Raji (cell line): ENCODE data around the gene HOOK2.

ENCODE experiments used
- POLR2A ChIP-seq: IDR thresholded peaks from 2 replicates; pipeline ENCODE4 v1.6.1; 2011; ENCODE audit warnings: low read depth, low read length, control low read depth; ENCODE audit not compliant: insufficient read depth

Gene HOOK2

DNA sequence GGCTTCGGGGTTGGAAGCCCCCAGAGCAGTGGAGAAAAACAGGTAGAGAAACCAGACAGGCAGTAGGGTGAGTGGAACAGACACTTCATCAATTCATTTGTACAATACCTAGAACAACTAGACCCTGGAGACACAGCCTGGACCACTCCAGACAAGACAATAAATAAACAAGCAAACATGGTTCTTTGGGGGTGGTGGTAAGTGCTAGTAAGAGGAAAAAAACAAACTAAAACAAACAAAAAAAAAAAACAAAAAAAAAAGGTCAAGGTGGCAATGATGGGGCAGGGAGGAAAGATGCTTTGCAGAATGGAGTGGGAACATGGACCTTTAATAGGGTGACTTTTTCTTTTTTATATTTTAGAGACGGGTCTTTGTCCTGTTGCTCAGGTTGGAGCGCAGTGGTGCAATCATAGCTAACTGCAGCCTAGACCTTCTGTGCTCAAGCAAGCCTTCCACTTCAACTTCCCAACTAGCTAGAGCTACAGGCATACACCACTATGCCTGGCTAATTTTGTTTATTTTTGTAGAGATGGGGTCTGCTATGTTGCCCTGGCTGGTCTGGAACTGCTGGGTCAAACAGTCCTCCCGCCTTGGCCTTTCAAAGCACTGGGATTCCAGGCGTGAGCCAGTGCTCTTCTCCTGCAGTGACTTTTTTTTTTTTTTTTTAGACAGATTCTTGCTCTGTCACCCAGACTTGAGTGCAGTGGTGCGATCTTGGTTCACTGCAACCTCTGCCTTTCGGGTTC lies 19.0 kb upstream of the HOOK2 start:
- TF ChIP-seq POLR2A: no peak

DNA sequence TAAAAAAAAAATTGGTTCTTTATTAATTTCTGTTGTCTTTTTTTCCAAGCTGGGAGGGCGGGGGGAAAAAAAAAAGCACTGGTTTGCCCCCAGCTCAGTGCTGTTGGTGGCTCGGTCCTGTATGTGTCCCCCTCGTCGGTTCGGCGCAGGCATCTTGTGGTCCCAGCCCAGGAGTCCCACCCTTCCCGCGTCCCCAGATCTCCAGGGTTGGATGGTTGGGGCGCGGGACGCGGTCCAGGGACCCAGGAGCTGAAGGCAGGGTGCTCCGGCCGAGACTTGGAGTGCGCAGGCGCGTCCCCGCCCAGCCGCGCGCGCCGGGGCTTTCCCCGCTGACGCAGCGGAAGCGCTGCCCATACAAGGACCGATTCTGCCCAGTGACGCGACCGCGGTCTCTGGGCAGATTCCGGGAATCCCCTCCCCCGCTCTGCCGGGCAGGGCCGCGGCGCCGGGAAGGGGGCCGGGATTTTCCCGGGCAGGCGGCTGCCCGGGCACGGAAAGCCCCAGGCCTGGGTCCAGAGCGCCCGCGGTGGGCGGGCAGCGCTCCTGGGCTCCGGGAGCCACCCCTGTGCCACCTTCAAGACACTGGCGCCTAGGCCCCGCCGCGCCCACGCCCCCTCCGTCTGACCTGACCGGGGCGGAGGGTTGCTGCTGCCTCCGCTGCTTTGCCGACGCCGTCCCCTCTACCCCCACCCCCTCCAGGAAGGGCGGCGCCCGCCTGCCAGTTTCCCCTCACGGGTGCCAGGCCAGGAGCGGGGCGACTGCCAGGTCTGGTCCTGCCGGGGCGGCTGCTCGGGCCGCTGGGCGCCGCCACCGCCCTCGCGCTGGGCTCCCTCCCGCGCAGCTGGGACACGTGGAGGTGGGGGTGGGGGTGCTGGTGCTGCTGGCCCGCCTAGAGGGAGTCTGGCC lies 18.2 kb upstream of the HOOK2 start:
- TF ChIP-seq POLR2A: peak; percentile 71

DNA sequence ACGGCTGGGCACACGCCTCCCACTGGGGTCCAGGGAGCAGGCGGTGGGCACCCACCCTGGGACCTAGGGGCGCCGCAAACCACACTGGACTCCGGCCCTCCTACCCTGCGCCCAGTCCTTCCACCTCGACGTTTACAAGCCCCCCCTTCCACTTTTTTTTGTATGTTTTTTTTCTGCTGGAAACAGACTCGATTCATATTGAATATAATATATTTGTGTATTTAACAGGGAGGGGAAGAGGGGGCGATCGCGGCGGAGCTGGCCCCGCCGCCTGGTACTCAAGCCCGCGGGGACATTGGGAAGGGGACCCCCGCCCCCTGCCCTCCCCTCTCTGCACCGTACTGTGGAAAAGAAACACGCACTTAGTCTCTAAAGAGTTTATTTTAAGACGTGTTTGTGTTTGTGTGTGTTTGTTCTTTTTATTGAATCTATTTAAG lies 17.5 kb upstream of the HOOK2 start:
- TF ChIP-seq POLR2A: no peak

DNA sequence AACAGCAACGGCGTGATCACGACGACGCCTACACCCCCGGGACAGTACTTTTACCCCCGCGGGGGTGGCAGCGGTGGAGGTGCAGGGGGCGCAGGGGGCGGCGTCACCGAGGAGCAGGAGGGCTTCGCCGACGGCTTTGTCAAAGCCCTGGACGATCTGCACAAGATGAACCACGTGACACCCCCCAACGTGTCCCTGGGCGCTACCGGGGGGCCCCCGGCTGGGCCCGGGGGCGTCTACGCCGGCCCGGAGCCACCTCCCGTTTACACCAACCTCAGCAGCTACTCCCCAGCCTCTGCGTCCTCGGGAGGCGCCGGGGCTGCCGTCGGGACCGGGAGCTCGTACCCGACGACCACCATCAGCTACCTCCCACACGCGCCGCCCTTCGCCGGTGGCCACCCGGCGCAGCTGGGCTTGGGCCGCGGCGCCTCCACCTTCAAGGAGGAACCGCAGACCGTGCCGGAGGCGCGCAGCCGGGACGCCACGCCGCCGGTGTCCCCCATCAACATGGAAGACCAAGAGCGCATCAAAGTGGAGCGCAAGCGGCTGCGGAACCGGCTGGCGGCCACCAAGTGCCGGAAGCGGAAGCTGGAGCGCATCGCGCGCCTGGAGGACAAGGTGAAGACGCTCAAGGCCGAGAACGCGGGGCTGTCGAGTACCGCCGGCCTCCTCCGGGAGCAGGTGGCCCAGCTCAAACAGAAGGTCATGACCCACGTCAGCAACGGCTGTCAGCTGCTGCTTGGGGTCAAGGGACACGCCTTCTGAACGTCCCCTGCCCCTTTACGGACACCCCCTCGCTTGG lies 16.9 kb upstream of the HOOK2 start:
- peak; percentile 76 for TF ChIP-seq POLR2A

GRCh38 chr19:12791345-12792050 lies 16.1 kb upstream of the HOOK2 start, which contains the start of gene JUNB:
Gene JUNB (plus strand): TSS chr19:12791486. CDS start chr19:12791772, 286 bp downstream.
- TF ChIP-seq POLR2A: peak; percentile 100

DNA sequence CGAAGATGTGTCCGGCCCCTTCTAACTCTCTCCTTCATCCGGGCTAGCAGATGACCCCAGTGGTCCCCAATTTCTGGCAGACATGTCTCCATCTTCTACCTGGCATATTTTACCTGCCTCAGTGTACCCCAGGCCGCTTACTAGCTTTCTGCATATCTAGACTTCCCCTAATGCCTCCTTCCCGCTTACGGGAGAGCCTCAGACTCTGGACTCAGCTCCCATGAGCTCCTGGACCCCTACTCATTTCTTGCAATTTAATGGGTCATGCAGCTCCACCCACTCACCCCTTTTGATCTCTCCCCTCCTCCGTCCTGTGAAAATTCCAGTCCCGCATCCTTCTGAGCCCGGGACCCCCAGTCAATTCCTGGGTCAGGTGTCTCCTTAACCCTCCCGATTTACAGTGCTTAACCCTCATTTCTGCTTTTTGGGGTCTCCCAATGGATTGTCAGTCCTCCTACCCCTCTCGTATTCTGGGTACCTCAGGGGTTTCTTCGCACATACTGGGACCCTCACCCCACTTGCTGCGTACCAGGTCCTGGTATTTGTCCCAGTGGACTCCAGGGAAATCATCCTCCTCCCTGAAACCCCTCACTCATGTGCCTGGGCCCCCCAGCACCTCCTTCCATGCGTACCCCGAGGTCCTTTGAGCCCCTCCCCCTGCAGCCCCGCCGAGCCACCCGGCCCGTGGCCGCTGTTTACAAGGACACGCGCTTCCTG lies 15.4 kb upstream of the HOOK2 start:
- TF ChIP-seq POLR2A: no peak

GRCh38 chr19:12789904-12790619 lies 14.7 kb upstream of the HOOK2 start:
- TF ChIP-seq POLR2A: peak; percentile 58

- peak; percentile 60 for TF ChIP-seq POLR2A
Observed at GRCh38 chr19:12789098-12789903, 13.9 kb upstream of the HOOK2 start.

- peak; percentile 45 for TF ChIP-seq POLR2A
Observed at GRCh38 chr19:12788682-12789097, 13.3 kb upstream of the HOOK2 start.

DNA sequence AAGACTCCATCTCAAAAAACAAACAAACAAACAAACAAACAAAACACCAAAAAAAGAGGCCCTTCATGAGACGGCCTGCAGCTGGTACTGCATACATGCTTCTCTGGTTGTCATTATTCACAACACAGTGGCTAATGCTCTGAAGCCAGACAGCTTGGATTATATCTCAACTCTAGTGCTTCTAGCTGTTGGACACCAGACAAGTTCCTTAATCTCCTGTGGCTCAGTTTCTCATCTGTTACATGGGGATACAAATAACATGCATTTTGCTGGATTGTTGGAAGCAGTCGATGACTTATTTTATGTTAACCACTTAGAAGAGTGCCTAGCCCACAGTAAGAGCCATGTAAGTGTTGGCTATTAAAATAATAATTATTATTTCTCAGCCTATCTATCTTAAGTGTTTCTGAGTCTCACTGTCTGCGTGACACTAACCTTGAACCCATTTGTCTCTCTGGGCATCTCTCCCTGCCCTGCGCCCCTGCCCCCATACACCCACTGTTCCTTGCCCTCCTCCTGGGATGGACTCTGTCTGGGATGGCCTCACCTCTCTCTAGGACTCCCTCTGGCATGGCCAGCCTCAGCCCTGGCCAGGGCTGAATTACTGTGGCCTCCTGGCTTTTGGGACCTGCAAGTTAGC lies 12.8 kb upstream of the HOOK2 start:
- no peak for TF ChIP-seq POLR2A

DNA sequence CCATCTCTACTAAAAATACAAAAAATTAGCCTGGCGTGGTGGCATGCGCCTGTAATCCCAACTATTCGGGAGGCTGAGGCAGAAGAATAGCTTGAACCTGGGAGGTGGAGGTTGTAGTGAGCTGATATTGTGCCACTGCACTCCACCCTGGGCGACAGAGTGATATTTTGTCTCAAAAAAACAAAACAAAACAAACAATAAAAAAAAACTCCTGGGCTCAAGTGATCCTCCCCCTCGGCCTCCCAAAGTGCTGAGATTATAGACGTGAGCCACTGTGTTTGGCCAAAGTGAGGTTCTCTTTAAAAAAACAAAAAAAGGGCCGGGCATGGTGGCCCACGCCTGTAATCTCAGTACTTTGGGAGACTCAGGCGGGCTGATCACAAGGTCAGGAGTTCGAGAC lies 12.1 kb upstream of the HOOK2 start:
- no peak for TF ChIP-seq POLR2A

DNA sequence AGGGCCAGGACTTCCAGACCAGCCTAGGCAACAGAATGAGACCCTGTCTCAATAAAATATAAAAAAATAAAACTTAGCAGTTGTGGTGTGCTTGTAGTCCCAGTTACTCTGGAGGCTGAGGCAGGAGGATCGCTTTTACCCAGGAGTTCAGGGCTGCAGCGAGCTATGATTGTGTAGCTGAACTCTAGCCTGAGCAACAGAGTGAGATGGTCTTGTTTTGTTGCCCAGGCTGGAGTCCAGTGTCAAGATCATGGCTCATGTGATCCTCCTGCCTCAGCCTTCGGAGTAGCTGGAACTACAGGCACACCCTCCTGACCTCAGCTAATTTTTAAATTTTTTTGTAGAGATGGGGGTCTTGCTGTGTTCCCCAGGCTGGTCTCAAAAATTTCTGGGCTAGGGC lies 11.6 kb upstream of the HOOK2 start:
- 0 out of 2 replicates have a peak, but pooled peaks have one; percentile 3 for TF ChIP-seq POLR2A
